GM12874 (cell line): ENCODE results near the gene SCN1B.

Experiments
- TF ChIP-seq, protein P1 (sequence below): IDR thresholded peaks from 2 replicates; pipeline ENCODE4 v1.5.1; 2011; ENCODE audit warnings: low read depth, mild to moderate bottlenecking, control low read depth, low read length, moderate library complexity; ENCODE audit not compliant: insufficient read depth

The SCN1B gene

GRCh38 chr19:35011737-35012682, 18.3 kb upstream of the SCN1B start:
- TF ChIP-seq, protein P1, sequence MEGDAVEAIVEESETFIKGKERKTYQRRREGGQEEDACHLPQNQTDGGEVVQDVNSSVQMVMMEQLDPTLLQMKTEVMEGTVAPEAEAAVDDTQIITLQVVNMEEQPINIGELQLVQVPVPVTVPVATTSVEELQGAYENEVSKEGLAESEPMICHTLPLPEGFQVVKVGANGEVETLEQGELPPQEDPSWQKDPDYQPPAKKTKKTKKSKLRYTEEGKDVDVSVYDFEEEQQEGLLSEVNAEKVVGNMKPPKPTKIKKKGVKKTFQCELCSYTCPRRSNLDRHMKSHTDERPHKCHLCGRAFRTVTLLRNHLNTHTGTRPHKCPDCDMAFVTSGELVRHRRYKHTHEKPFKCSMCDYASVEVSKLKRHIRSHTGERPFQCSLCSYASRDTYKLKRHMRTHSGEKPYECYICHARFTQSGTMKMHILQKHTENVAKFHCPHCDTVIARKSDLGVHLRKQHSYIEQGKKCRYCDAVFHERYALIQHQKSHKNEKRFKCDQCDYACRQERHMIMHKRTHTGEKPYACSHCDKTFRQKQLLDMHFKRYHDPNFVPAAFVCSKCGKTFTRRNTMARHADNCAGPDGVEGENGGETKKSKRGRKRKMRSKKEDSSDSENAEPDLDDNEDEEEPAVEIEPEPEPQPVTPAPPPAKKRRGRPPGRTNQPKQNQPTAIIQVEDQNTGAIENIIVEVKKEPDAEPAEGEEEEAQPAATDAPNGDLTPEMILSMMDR, result no peak

- TF ChIP-seq, protein P1, result peak; percentile 99
These were observed 17.0 kb upstream of the SCN1B start for GRCh38 chr19:35013041-35013819.

GRCh38 chr19:35013820-35014754, 16.2 kb upstream of the SCN1B start:
- TF ChIP-seq, protein P1, result no peak

GRCh38 chr19:35015270-35015953, 14.9 kb upstream of the SCN1B start:
- TF ChIP-seq, protein P1, result no peak

- TF ChIP-seq, protein P1, result no peak
These were observed 14.3 kb upstream of the SCN1B start for GRCh38 chr19:35015954-35016351.

DNA sequence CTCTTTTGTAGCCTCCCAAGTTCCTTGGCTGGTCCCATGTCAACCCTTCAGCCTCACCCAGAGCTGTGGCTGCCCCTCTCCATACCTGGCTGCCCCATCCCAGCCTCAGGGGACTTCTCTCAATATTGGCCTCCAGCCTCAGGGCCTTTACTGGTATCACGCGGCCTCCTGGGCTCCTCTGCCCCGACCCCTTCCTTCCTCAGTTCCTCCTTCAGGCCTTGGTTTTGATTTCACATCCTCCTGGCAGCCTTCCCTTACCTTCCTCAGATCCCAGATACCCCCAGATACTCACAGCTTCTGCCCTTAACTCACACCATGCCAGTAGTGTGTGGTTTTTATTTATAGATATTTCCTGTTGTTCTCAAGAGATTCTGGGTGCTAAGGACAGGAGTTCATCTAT, 12.8 kb upstream of the SCN1B start:
- TF ChIP-seq, protein P1, result no peak
